Mesenchymal stem cell (in vitro differentiated cells and primary cell): ENCODE measurements around the gene FAM221B.
A peak's percentile ranks its signal among the peaks of the same experiment; 100 is the strongest.

Experiments
- DNase-seq: peaks from one replicate; pipeline ENCODE4 v3.0.0-alpha.2; 2013
- H2AFZ ChIP-seq: one replicate; pipeline ENCODE4 v1.6.1; 2013; ENCODE audit warnings: low read depth, mild to moderate bottlenecking, control low read depth, inconsistent platforms, low read length, moderate library complexity
- H2AK5ac ChIP-seq: 2 replicates; pipeline ENCODE4 v1.6.1; 2013; ENCODE audit warnings: low read length, moderate library complexity, mild to moderate bottlenecking, inconsistent platforms; ENCODE audit not compliant: severe bottlenecking
- H2BK120ac ChIP-seq: one replicate; pipeline ENCODE4 v1.6.1; 2013; ENCODE audit warnings: low read depth, mild to moderate bottlenecking, inconsistent platforms, low read length, moderate library complexity
- H2BK12ac ChIP-seq, 2 experiments: one replicate each; pipeline ENCODE4 v1.6.1; 2013; ENCODE audit warnings: inconsistent platforms in 2 of 2, low read length in 2 of 2, mild to moderate bottlenecking in 2 of 2, moderate library complexity in 2 of 2, control low read depth in 1 of 2
- H2BK15ac ChIP-seq: one replicate; pipeline ENCODE4 v1.6.1; 2013; ENCODE audit warnings: mild to moderate bottlenecking, low read depth, inconsistent platforms; ENCODE audit not compliant: poor library complexity, severe bottlenecking
- H2BK5ac ChIP-seq: 2 replicates; pipeline ENCODE4 v1.6.1; 2013; ENCODE audit warnings: low read depth, mild to moderate bottlenecking, low read length, control low read depth, inconsistent platforms; ENCODE audit not compliant: poor library complexity, severe bottlenecking
- H3K14ac ChIP-seq, 2 experiments: one replicate each; pipeline ENCODE4 v1.6.1; 2013; ENCODE audit warnings: inconsistent platforms in 2 of 2, low read length in 2 of 2, control low read depth in 1 of 2, mild to moderate bottlenecking in 1 of 2, moderate library complexity in 1 of 2
- H3K18ac ChIP-seq, 2 experiments: one replicate each; pipeline ENCODE4 v1.6.1; 2013; ENCODE audit warnings: inconsistent platforms in 2 of 2, low read length in 2 of 2, control low read depth in 1 of 2, low read depth in 1 of 2, mild to moderate bottlenecking in 1 of 2
- H3K23ac ChIP-seq, 2 experiments: one replicate each; pipeline ENCODE4 v1.6.1; 2013; ENCODE audit warnings: inconsistent platforms in 2 of 2, low read length in 2 of 2, mild to moderate bottlenecking in 2 of 2, moderate library complexity in 2 of 2, control low read depth in 1 of 2
- H3K27ac ChIP-seq: 2 replicates; pipeline ENCODE4 v1.5.1; 2013; ENCODE audit warnings: mild to moderate bottlenecking, moderate library complexity, low read length, control low read depth, inconsistent platforms; ENCODE audit not compliant: poor library complexity, severe bottlenecking
- H3K27me3 ChIP-seq, 2 experiments: 2 replicates each; pipeline versions ENCODE4 v1.6.1 to v1.7.0; 2013; ENCODE audit warnings: low read length in 2 of 2, mild to moderate bottlenecking in 2 of 2, moderate library complexity in 2 of 2, control low read depth in 1 of 2, inconsistent platforms in 1 of 2; ENCODE audit not compliant: control insufficient read depth in 1 of 2, insufficient read depth in 1 of 2
- H3K36me3 ChIP-seq, 2 experiments: 2 replicates each; pipeline versions ENCODE4 v1.6.1 to v1.7.0; 2013; ENCODE audit warnings: low read length in 2 of 2, control low read depth in 1 of 2, inconsistent platforms in 1 of 2, low read depth in 1 of 2, mild to moderate bottlenecking in 1 of 2; ENCODE audit not compliant: insufficient read depth in 2 of 2, control insufficient read depth in 1 of 2
- H3K4ac ChIP-seq, 2 experiments: one replicate each; pipeline ENCODE4 v1.6.1; 2013; ENCODE audit warnings: inconsistent platforms in 2 of 2, low read length in 2 of 2, mild to moderate bottlenecking in 2 of 2, moderate library complexity in 2 of 2, control low read depth in 1 of 2, low read depth in 1 of 2
- H3K4me1 ChIP-seq: 2 replicates; pipeline ENCODE4 v1.6.1; 2013; ENCODE audit warnings: low read depth, low read length, control low read depth; ENCODE audit not compliant: control insufficient read depth, insufficient read depth
- H3K4me2 ChIP-seq: 2 replicates; pipeline ENCODE4 v1.6.1; 2013; ENCODE audit warnings: low read length, mild to moderate bottlenecking, inconsistent platforms; ENCODE audit not compliant: poor library complexity, severe bottlenecking
- H3K4me3 ChIP-seq, 2 experiments: 2 replicates each; pipeline versions ENCODE4 v1.5.1 to v1.7.0; 2013; ENCODE audit warnings: low read length in 2 of 2, mild to moderate bottlenecking in 2 of 2, control low read depth in 1 of 2, low read depth in 1 of 2; ENCODE audit not compliant: insufficient read depth in 1 of 2
- H3K79me1 ChIP-seq: replicated peaks from 2 replicates; pipeline ENCODE4 v1.6.1; 2013; ENCODE audit warnings: mild to moderate bottlenecking, control low read depth, low read length, inconsistent platforms; ENCODE audit not compliant: poor library complexity, severe bottlenecking
- H3K9ac ChIP-seq: 2 replicates; pipeline ENCODE4 v1.7.0; 2013; ENCODE audit warnings: mild to moderate bottlenecking, low read length, moderate library complexity
- H3K9me3 ChIP-seq: 2 replicates; pipeline ENCODE4 v1.7.0; 2013; ENCODE audit warnings: mild to moderate bottlenecking, low read length; ENCODE audit not compliant: control insufficient read depth
- H4K8ac ChIP-seq: one replicate; pipeline ENCODE4 v1.6.1; 2013; ENCODE audit warnings: inconsistent platforms, mild to moderate bottlenecking, low read length, moderate library complexity
- H4K91ac ChIP-seq: one replicate; pipeline ENCODE4 v1.6.1; 2013; ENCODE audit warnings: mild to moderate bottlenecking, low read length, inconsistent platforms
- WGBS: methylation state at CpG from one replicate; pipeline ENCODE4 v1.1.7; 2013; ENCODE audit warnings: mixed read lengths; 5-methylcytosine and 5-hydroxymethylcytosine counted together

Gene FAM221B

GRCh38 chr9:35811381-35812024 lies 17.0 kb downstream of the FAM221B start:
- no peak overlapping the region for H2AK5ac ChIP-seq
- peak overlapping the region; percentile 85 for H3K9ac ChIP-seq
- H3K18ac ChIP-seq = no peak overlapping the region
- peak overlapping the region; percentile 44 for H2AFZ ChIP-seq
- H4K8ac ChIP-seq = no peak overlapping the region
- H3K4me1 ChIP-seq = peaks cover 13% of the 10 kb centered on the region
- WGBS = 35% methylated on average over 12 of the region's 12 CpGs
- no peaks in the 10 kb centered on the region for H3K9me3 ChIP-seq
- H3K4me2 ChIP-seq = peak overlapping the region; percentile 75
- H3K79me1 ChIP-seq = peaks cover 9% of the 10 kb centered on the region
- H3K27ac ChIP-seq = no peak overlapping the region
- no peaks in the 10 kb centered on the region for H3K27me3 ChIP-seq
- H2BK12ac ChIP-seq = no peak overlapping the region
- peak overlapping the region; percentile 53 to 81 for H3K4me3 ChIP-seq
- no peak overlapping the region for H3K4ac ChIP-seq
- no peak overlapping the region for H2BK5ac ChIP-seq
- no peak overlapping the region for H3K14ac ChIP-seq
- H2BK120ac ChIP-seq = no peak overlapping the region
- peaks cover 31 to 36% of the 10 kb centered on the region in 2 experiments for H3K36me3 ChIP-seq
- no peak overlapping the region for H4K91ac ChIP-seq
- H2BK15ac ChIP-seq = no peak overlapping the region
- no peak overlapping the region for H3K23ac ChIP-seq
- no peak for DNase-seq

GRCh38 chr9:35810122-35810521 lies 18.4 kb downstream of the FAM221B start:
- H3K4me3 ChIP-seq = no peak overlapping the region
- no peak overlapping the region for H4K91ac ChIP-seq
- no peak overlapping the region for H2BK12ac ChIP-seq
- no peak overlapping the region for H2AK5ac ChIP-seq
- H2BK120ac ChIP-seq = no peak overlapping the region
- H2BK5ac ChIP-seq = no peak overlapping the region
- H3K27ac ChIP-seq = no peak overlapping the region
- 88% methylated on average over 2 of the region's 7 CpGs for WGBS
- no peak overlapping the region for H3K9ac ChIP-seq
- H2AFZ ChIP-seq = no peak overlapping the region
- H3K79me1 ChIP-seq = peaks cover 9% of the 10 kb centered on the region
- peaks cover 13% of the 10 kb centered on the region for H3K4me1 ChIP-seq
- no peaks in the 10 kb centered on the region for H3K9me3 ChIP-seq
- H3K36me3 ChIP-seq = peaks cover 44 to 50% of the 10 kb centered on the region in 2 experiments
- H3K4ac ChIP-seq = no peak overlapping the region
- H2BK15ac ChIP-seq = no peak overlapping the region
- H3K23ac ChIP-seq = no peak overlapping the region
- H3K4me2 ChIP-seq = no peak overlapping the region
- no peak overlapping the region for H3K18ac ChIP-seq
- H4K8ac ChIP-seq = no peak overlapping the region
- no peaks in the 10 kb centered on the region for H3K27me3 ChIP-seq
- DNase-seq = no peak
- no peak overlapping the region for H3K14ac ChIP-seq

GRCh38 chr9:35808433-35808832 lies 20.1 kb downstream of the FAM221B start:
- Histone ChIP-seq H3K79me1 (peaks cover 4% of the 10 kb centered on the region), H3K27ac (no peak overlapping the region), H3K27me3 (no peaks in the 10 kb centered on the region), H4K91ac (no peak overlapping the region), H2BK5ac (no peak overlapping the region), H3K18ac (no peak overlapping the region), H3K4me3 (no peak overlapping the region), H2BK120ac (no peak overlapping the region), H3K4ac (no peak overlapping the region), H3K36me3 (peaks cover 44 to 62% of the 10 kb centered on the region in 2 experiments), H2BK12ac (no peak overlapping the region), H3K9me3 (no peaks in the 10 kb centered on the region), H2BK15ac (no peak overlapping the region), H3K9ac (no peak overlapping the region), H3K4me1 (peaks cover 10% of the 10 kb centered on the region), H2AFZ (no peak overlapping the region), H4K8ac (no peak overlapping the region), H3K4me2 (no peak overlapping the region), H3K23ac (no peak overlapping the region), H2AK5ac (no peak overlapping the region), H3K14ac (no peak overlapping the region)
- no peak for DNase-seq
- WGBS = 92% methylated on average over 9 of the region's 9 CpGs

- H3K79me1 ChIP-seq = no peaks in the 10 kb centered on the region
- H2BK12ac ChIP-seq = no peak overlapping the region
- H3K9me3 ChIP-seq = no peaks in the 10 kb centered on the region
- H3K18ac ChIP-seq = no peak overlapping the region
- no peak overlapping the region for H3K9ac ChIP-seq
- no peak overlapping the region for H2AK5ac ChIP-seq
- no peak overlapping the region for H4K91ac ChIP-seq
- peaks cover 53 to 83% of the 10 kb centered on the region in 2 experiments for H3K36me3 ChIP-seq
- no peaks in the 10 kb centered on the region for H3K27me3 ChIP-seq
- DNase-seq = no peak
- no peak overlapping the region for H3K4ac ChIP-seq
- H3K4me2 ChIP-seq = no peak overlapping the region
- H3K4me3 ChIP-seq = no peak overlapping the region
- H2BK15ac ChIP-seq = no peak overlapping the region
- H2BK5ac ChIP-seq = no peak overlapping the region
- H2BK120ac ChIP-seq = no peak overlapping the region
- no peak overlapping the region for H2AFZ ChIP-seq
- no peak overlapping the region for H3K23ac ChIP-seq
- WGBS = 99% methylated on average over 8 of the region's 8 CpGs
- no peaks in the 10 kb centered on the region for H3K4me1 ChIP-seq
- no peak overlapping the region for H4K8ac ChIP-seq
- no peak overlapping the region for H3K14ac ChIP-seq
- no peak overlapping the region for H3K27ac ChIP-seq
These were observed 22.4 kb downstream of the FAM221B start for GRCh38 chr9:35806101-35806500.
